ENCODE data around the gene SORD.

- no peak for TF ChIP-seq CTCF (IDR thresholded peaks at IDR 0.05)
- TF ChIP-seq POLR2A (IDR thresholded peaks at IDR 0.05) = no peak
Observed at GRCh38 chr15:45026651-45027190, 3.7 kb downstream of the SORD start.

Data from body of pancreas (tissue), 4 donors.